Tibial nerve (tissue), 4 donors: Measurements from ENCODE around the gene HOXD9. TPM values are rescaled to one million over a fixed set of nuclear protein-coding genes. Genes with fewer than 3 reads are reported as not detected.

Experiments used
- DNase-seq, 2 donors: peaks; one replicate each; pipeline ENCODE4 v3.0.0-alpha.2; 2019; ENCODE audit warnings: low spot score in 2 of 2
- H3K27ac ChIP-seq, 4 donors: fragments of 200-600 bp; sonication (generic) in 3 of 4; one replicate each; pipeline ENCODE4 v1.5.1; 2017 to 2019; ENCODE audit warnings: mild to moderate bottlenecking in 1 of 4
- H3K27me3 ChIP-seq, 2 donors: fragments of 200-600 bp; sonication (generic) in 1 of 2; one replicate each; pipeline versions ENCODE4 v1.5.1 to v1.6.0; 2017 to 2019
- H3K36me3 ChIP-seq, 3 donors: fragments of 200-600 bp; sonication (generic); one replicate each; pipeline ENCODE4 v1.5.1; 2018 to 2019
- H3K4me1 ChIP-seq, 4 donors: fragments of 200-600 bp; sonication (generic) in 3 of 4; one replicate each; pipeline ENCODE4 v1.5.1; 2017 to 2019
- H3K4me3 ChIP-seq, 4 donors: fragments of 200-600 bp; sonication (generic) in 3 of 4; one replicate each; pipeline ENCODE4 v1.5.1; 2017 to 2019; ENCODE audit warnings: mild to moderate bottlenecking in 1 of 4, moderate library complexity in 1 of 4
- H3K9me3 ChIP-seq, 4 donors: fragments of 200-600 bp; sonication (generic) in 3 of 4; one replicate each; pipeline ENCODE4 v1.5.1; 2017 to 2019
- CTCF ChIP-seq, 5 experiments: fragments of 200-600 bp in 3 of 5; fragments of 450-650 bp in 2 of 5; sonication (generic) in 3 of 5; IDR thresholded peaks; one replicate each; pipeline ENCODE4 v1.5.1; 2016 to 2019; ENCODE audit warnings: antibody characterized with exemption in 5 of 5, mild to moderate bottlenecking in 3 of 5, moderate library complexity in 2 of 5
- EP300 ChIP-seq, 2 donors: sonication (generic); formaldehyde crosslinking; IDR thresholded peaks; one replicate each; pipeline ENCODE4 v1.6.1; 2017; ENCODE audit warnings: antibody characterized with exemption in 2 of 2, mild to moderate bottlenecking in 1 of 2
- POLR2A ChIP-seq, 2 donors: fragments of 450-650 bp; IDR thresholded peaks; one replicate each; pipeline ENCODE4 v1.6.1; 2017; ENCODE audit warnings: antibody characterized with exemption in 2 of 2, mild to moderate bottlenecking in 2 of 2, moderate library complexity in 2 of 2
- WGBS, 2 donors: methylation state at CpG; one replicate each; pipeline ENCODE4 v1.1.5; 2018; 5-methylcytosine and 5-hydroxymethylcytosine counted together
- total RNA-seq, 4 donors: library from RNA; depleted of rRNA; stranded (reverse); fragments of >200 nt; gene quantifications; one replicate each; pipeline ENCODE4 v1.1.0, GENCODE V29; 2016

HOXD9 gene
- 1 to 10 TPM; 1.9 to 9.4 (median 5.9) TPM for total RNA-seq

DNA sequence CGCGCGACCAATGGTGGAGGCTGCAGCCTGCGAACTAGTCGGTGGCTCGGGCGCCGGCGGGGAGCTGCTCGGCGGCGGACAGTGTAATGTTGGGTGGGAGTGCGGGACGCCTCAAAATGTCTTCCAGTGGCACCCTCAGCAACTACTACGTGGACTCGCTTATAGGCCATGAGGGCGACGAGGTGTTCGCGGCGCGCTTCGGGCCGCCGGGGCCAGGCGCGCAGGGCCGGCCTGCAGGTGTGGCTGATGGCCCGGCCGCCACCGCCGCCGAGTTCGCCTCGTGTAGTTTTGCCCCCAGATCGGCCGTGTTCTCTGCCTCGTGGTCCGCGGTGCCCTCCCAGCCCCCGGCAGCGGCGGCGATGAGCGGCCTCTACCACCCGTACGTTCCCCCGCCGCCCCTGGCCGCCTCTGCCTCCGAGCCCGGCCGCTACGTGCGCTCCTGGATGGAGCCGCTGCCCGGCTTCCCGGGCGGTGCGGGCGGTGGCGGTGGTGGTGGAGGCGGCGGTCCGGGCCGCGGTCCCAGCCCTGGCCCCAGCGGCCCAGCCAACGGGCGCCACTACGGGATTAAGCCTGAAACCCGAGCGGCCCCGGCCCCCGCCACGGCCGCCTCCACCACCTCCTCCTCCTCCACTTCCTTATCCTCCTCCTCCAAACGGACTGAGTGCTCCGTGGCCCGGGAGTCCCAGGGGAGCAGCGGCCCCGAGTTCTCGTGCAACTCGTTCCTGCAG, at the start of gene HOXD9:
TSS of gene HOXD9 (plus strand) at position 37 of the 728 bp plus-strand sequence. CDS start at position 87, 50 bp downstream.
- peaks cover 10 to 98% of the 10 kb centered on the region in 2 donors for H3K27me3 ChIP-seq
- TF ChIP-seq EP300 (IDR thresholded peaks at IDR 0.05), result peak in 1 of 2 donors; percentile 37
- no peak for TF ChIP-seq CTCF (IDR thresholded peaks at IDR 0.05)
- H3K36me3 ChIP-seq, result no peaks in the 10 kb centered on the region
- no peaks in the 10 kb centered on the region for H3K9me3 ChIP-seq
- H3K27ac ChIP-seq, result peak within 1 kb of the TSS; percentile 16 to 81 (median 20)
- peak within 1 kb of the TSS; percentile 35 to 60 (median 42) for H3K4me3 ChIP-seq
- peak; percentile 51 to 65 for DNase-seq
- WGBS, 2 donors, result 0 to 3% methylated on average over 18 to 52 of the region's 84 CpGs
- H3K4me1 ChIP-seq, result peaks cover 0 to 31% (median 8%) of the 10 kb centered on the region in 4 donors

- peaks cover 0 to 27% (median 1%) of the 10 kb centered on the region in 4 donors for H3K4me1 ChIP-seq
- TF ChIP-seq EP300 (IDR thresholded peaks at IDR 0.05) (no peak), CTCF (IDR thresholded peaks at IDR 0.05) (no peak), POLR2A (IDR thresholded peaks at IDR 0.05) (no peak)
- no peak overlapping the region for H3K27ac ChIP-seq
- H3K9me3 ChIP-seq, result no peaks in the 10 kb centered on the region
- peaks cover 4 to 100% of the 10 kb centered on the region in 2 donors for H3K27me3 ChIP-seq
- no peak for DNase-seq
- no peak overlapping the region for H3K4me3 ChIP-seq
- no peaks in the 10 kb centered on the region for H3K36me3 ChIP-seq
- WGBS, 2 donors, result 6 to 7% methylated on average over 21 to 25 of the region's 29 CpGs
These were observed 49.3 kb upstream of the HOXD9 start for GRCh38 chr2:176072951-176073904.

- Histone ChIP-seq H3K4me1 (peaks cover 0 to 31% (median 0%) of the 10 kb centered on the region in 4 donors), H3K27me3 (peaks cover 7 to 100% of the 10 kb centered on the region in 2 donors), H3K36me3 (no peaks in the 10 kb centered on the region), H3K9me3 (no peaks in the 10 kb centered on the region), H3K27ac (no peak overlapping the region), H3K4me3 (no peak overlapping the region)
- no peak for TF ChIP-seq CTCF (IDR thresholded peaks at IDR 0.05)
- TF ChIP-seq POLR2A (IDR thresholded peaks at IDR 0.05), result no peak
- TF ChIP-seq EP300 (IDR thresholded peaks at IDR 0.05), result no peak
- 27 to 33% methylated on average over 7 of the region's 7 CpGs for WGBS, 2 donors
- no peak for DNase-seq
These were observed 47.5 kb upstream of the HOXD9 start for GRCh38 chr2:176074919-176075425.

DNA sequence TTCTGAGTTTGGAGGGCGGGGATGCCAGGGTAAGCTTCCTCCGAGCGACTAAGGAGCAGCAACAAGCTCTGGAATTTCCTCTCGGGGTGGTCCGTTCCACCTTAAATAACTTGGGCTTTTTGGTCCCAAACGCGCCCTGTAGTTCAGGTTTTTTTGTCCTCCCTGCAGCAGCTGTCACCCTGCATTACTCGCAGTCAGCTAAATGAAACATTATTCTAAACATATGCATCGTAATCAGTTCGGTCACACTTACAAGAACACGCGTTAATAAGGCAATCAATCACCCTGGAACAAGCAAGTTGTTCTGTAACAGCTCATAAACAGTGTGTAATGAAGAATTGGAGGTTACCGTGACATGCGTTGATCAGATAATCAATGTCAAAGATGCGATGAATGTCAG, 47.0 kb upstream of the HOXD9 start:
- DNase-seq, result no peak
- H3K27me3 ChIP-seq, result peaks cover 7 to 97% of the 10 kb centered on the region in 2 donors
- TF ChIP-seq POLR2A (IDR thresholded peaks at IDR 0.05) (no peak), CTCF (IDR thresholded peaks at IDR 0.05) (no peak), EP300 (IDR thresholded peaks at IDR 0.05) (peak in 1 of 2 donors; percentile 21)

More for the DNA sequence above, 47.0 kb upstream of the HOXD9 start:
- H3K27ac ChIP-seq, result no peak overlapping the region
- peaks cover 0 to 34% (median under 1%) of the 10 kb centered on the region in 4 donors for H3K4me1 ChIP-seq
- 10% methylated on average over 15 of the region's 15 CpGs for WGBS, 2 donors
- no peaks in the 10 kb centered on the region for H3K9me3 ChIP-seq
- no peak overlapping the region for H3K4me3 ChIP-seq
- H3K36me3 ChIP-seq, result no peaks in the 10 kb centered on the region
